Frontal cortex (tissue), 4 donors: ENCODE data around the gene LIPT1. TPM values are rescaled to one million over a fixed set of nuclear protein-coding genes. Genes with fewer than 3 reads are reported as not detected.
"Not testable (repeated sequence)": the region's sequence is repeated elsewhere in the genome, so short reads cannot be mapped to it uniquely, and the experiment has no call there.

Source experiments
- DNase-seq, 2 donors: peaks; one replicate each; pipeline ENCODE4 v3.0.0; 2012; ENCODE audit warnings: low spot score in 2 of 2
- FAIRE-seq: peaks from 2 replicates; lab custom pipeline; 2012; peaks lifted over from hg19 to GRCh38; lab: Jason Lieb, UNC
- small RNA-seq: library from RNA; depleted of rRNA; stranded (forward); fragments of <200 nt; gene quantifications from one replicate; pipeline ENCODE3, GENCODE V24; 2014
- total RNA-seq: library from RNA; depleted of rRNA; stranded (reverse); fragments of >200 nt; gene quantifications from one replicate; pipeline ENCODE4 v1.2.3, GENCODE V29; 2014
- donor health status: control.
- donor health status: control.
- donor health status: control.

The LIPT1 gene
- total RNA-seq, 1 donor from 2014 or later = 9.8 TPM

DNA sequence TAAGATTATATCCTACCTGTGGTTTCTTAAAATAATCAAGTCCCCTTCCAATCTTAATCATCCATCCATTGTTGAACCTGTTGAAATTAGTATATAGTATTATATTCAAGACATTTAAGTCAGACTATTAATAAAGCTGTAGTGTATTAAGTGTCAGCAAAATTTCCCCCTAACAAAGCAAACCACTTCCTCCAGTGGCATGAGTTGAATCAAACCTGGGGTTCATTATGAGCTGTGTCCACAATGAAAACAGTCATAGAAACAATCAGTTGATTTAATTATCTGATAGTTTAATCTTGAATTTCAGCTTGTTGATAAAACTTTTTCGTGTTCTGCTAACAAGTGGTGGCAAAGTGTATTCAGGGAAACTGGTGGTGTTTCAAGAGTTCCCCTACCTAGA, 14.8 kb downstream of the LIPT1 start:
- FAIRE-seq (no peak), DNase-seq (no peak)

- no peak for DNase-seq
- no peak for FAIRE-seq
Measured at GRCh38 chr2:99171377-99172140, 16.8 kb downstream of the LIPT1 start.

- no peak for FAIRE-seq
- peak; percentile 63 to 81 for DNase-seq
Measured at GRCh38 chr2:99180755-99181623, 26.2 kb downstream of the LIPT1 start, which contains the start of the genes MITD1 and MRPL30. MITD1 (minus strand) TSS chr2:99181058; CDS start chr2:99180981, 77 bp downstream. MRPL30 (plus strand) TSS chr2:99181184; CDS start chr2:99186204, 5,020 bp downstream.

DNA sequence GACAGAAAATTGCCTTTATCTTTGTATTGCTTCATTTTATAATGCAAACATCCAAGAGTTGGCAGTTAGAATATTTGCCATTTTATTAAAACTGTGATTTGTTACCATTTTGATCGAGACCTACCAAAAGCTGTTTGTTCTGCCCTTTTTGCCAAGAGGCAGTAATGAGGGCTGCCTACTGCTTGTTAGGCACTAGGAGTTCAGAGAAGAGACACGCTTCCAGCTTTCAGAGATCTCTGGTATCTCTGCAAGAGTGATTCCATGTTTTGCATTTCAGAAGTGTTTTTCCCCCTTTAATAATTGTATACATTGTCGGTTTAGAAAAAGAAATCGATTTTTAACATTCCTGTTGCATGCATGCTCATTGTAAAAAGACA, 26.8 kb downstream of the LIPT1 start:
- FAIRE-seq (no peak), DNase-seq (no peak)

GRCh38 chr2:99183025-99183424, 28.3 kb downstream of the LIPT1 start:
- FAIRE-seq (no peak), DNase-seq (no peak)

DNA sequence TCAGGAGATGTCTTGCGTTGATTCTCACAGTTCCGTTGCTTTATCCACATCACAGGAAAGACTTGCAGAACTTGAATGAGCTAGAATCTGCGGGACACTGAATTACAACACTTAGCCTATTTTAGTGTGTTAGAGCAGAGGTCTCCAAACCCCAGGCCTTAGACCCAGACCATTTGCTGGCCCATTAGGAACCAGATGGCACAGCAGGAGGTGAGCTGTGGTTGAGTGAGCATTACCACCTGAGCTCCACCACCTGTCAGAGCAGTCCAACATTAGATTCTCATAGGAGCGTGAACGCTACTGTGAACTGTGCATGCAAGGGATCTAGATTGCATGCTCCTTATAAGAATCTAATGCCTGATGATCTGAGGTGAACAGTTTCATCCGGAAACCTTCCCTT, 30.0 kb downstream of the LIPT1 start:
- no peak for FAIRE-seq
- DNase-seq = no peak

DNA sequence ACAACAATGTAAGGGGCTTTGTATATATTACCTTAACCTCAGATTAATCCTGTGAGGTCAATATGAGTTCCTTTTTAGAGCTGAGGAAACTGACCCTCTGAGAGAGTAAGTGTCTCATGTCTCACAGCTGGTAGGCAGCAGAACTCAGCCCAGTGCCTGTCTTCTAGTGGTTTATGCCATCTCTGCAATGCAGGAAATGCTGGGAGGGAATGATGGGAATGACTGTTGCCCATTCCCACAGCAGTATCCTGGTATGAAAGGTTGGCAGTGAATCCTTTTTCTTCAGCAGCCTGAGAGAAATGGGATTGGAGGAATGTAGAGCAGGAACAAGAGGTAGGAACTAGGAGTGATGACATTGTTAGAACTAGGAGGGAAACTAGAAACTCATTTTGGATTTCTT, 32.2 kb downstream of the LIPT1 start:
- DNase-seq = no peak
- FAIRE-seq = no peak

DNA sequence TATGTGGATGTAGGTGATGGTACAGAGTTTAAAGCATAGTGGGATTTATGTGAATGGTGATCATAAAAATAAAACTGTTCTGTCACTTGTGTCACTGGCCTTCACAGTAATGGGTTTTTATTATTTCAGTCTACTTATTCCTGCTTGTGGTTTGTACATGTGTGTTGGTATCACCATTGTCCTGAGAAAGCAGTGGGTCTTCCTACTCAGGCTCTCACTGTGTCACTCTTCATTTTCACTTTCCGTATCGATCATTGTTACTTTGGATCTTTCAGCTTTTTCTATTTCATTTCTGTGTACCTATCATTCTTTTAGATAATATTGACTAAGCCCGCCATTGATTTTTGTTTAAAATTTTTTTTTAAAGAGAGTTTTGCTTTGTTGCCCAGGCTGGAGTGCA, 33.6 kb downstream of the LIPT1 start:
- no peak for DNase-seq
- FAIRE-seq = no peak

DNA sequence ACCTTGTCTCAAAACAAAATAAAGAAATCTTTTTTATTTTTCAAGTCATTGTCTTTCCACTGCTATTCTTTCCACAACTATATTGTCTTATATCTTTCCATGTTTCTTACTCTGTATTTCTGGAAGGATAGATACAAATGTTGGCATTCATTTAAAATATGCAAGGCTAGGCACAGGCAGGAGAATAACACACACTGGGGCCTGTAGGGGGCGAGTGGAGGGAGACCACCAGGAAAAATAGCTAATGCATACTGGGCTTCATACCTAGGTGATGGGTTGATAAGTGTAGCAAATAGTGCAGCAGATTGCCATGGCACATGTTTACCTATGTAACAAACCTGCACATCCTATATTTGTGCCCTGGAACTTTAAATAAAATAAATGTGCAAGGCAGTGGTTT, 35.8 kb downstream of the LIPT1 start:
- DNase-seq (no peak), FAIRE-seq (no peak)

- FAIRE-seq, DNase-seq: not testable (repeated sequence)
Measured at GRCh38 chr2:99192364-99192763, 37.6 kb downstream of the LIPT1 start.

DNA sequence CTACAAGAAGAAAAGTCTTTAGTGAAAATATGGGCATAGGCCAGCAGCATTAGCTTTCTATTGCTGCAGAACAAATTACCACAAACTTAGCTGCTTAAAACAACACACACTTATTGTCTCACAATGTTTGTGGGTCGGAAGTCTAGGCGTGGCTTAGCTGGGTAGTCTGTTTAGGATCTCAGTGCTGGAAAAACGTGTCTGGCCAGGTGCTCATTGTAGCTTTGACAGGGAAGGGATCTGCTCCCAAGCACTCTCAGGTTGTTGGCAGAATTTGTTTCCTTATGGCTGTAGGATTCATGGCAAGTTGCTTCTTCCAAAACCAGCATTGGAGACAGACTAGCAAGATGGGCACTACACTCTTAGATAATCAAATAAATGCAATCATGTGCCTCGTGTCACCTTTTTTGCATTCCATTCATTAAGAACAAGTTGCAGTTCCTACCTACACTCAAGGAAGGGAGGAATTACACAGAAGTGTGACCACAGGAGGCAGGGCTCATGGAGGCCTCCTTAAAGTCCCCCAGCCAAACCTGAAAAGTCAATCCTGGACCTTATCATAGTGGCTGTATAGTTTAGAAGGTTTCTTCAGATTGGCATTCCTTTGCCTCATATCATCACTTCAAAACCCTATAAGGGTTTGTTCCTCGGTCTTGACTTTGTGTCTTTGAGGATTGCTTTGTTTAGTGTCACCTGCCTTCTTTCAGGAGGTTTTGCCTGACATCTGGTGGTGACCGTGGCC, 43.5 kb downstream of the LIPT1 start:
- no peak for DNase-seq
- no peak for FAIRE-seq

DNA sequence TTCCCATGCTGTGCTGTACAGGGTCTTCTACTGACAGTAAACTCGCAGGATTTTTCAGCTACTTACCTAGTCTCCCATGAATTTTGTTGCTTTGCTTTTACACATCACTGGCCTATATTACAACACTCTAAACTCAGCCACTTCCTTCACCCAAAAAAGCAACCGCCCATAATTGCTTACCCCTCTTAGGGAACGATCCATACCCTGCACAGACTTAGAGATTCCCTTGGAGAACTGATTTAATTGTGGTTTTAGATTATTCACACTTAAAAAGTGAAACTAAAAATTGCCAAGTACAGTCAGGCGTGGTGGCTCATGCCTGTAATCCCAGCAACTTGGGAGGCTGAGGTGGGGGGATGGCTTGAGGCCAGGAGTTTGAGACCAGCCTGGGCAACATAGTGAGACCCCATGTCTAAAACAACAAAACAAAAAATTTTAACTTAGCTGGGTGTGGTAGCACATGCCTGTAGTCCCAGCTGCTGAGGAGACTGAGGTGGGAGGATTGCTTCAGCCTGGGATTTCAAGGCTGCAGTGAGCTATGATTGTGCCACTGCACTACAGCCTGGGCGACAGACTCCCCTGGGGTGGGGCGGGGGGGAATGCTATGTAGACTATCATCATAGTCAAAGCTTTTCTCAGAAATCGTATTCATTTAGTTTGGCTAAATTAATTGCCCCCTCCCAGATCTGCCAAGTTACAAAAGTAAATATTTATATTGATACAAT, 45.5 kb downstream of the LIPT1 start:
- DNase-seq (no peak), FAIRE-seq (no peak)

GRCh38 chr2:99201959-99202678, 47.4 kb downstream of the LIPT1 start:
- DNase-seq (no peak), FAIRE-seq (no peak)

- DNase-seq (no peak), FAIRE-seq (no peak)
Measured at GRCh38 chr2:99205491-99205890, 50.7 kb downstream of the LIPT1 start.

Small RNAs within 50 kb of the gene (small RNA-seq; reads per million reads assigned to genes)
- gene AC092587.1 = not detected

Other genes starting within 250 kb of the LIPT1 start
- gene CRACDL, start 218.7 kb upstream of the LIPT1 start, total RNA-seq = 2.0 TPM
- 4.5 TPM for gene C2orf15, start 13.3 kb upstream of the LIPT1 start, total RNA-seq
- 16.7 TPM for gene TSGA10, start within 50 bp of the LIPT1 start, total RNA-seq
- gene MITD1, start 26.1 kb downstream of the LIPT1 start, total RNA-seq = 19.6 TPM
- gene MRPL30, start 26.2 kb downstream of the LIPT1 start, total RNA-seq = 90.9 TPM
- gene LYG2, start 100.7 kb downstream of the LIPT1 start, total RNA-seq = not detected
- 0.41 TPM for gene LYG1, start 146.2 kb downstream of the LIPT1 start, total RNA-seq
- gene TXNDC9, start 181.4 kb downstream of the LIPT1 start, total RNA-seq = 51.8 TPM
- gene EIF5B, start 182.4 kb downstream of the LIPT1 start, total RNA-seq = 13.0 TPM